HG03460 (cell line): Measurements from ENCODE around the gene ZIK1.
A peak's percentile ranks its signal among the peaks of the same experiment; 100 is the strongest.

ENCODE experiments used
- ATAC-seq: cut with Tn5 transposase; IDR thresholded peaks from one replicate; pipeline ENCODE4 v1.9.1; 2021; ENCODE audit not compliant: unreplicated experiment

Gene ZIK1

GRCh38 chr19:57606931-57607330 lies 23.0 kb downstream of the ZIK1 start:
- no peak for ATAC-seq

- ATAC-seq, result no peak
Measured at GRCh38 chr19:57611113-57611512, 27.2 kb downstream of the ZIK1 start.

GRCh38 chr19:57613941-57614743 lies 30.2 kb downstream of the ZIK1 start, which contains the start of gene ZNF134:
TSS of gene ZNF134 (plus strand) at chr19:57614242. CDS start at chr19:57619469, 5,227 bp downstream.
- ATAC-seq, result peak; percentile 94

- no peak for ATAC-seq
Measured at GRCh38 chr19:57615346-57615745, 31.4 kb downstream of the ZIK1 start.

- no peak for ATAC-seq
Measured at GRCh38 chr19:57620673-57621348, 36.9 kb downstream of the ZIK1 start.

GRCh38 chr19:57623091-57623490 lies 39.1 kb downstream of the ZIK1 start:
- ATAC-seq, result no peak

- peak; percentile 95 for ATAC-seq
Measured at GRCh38 chr19:57632987-57633831, 49.3 kb downstream of the ZIK1 start, which contains the start of gene ZNF211. TSS of gene ZNF211 (plus strand) at chr19:57633168. CDS start at chr19:57633347, 179 bp downstream.

- no peak for ATAC-seq
Measured at GRCh38 chr19:57633832-57634131, 49.8 kb downstream of the ZIK1 start.

- no peak for ATAC-seq
Measured at GRCh38 chr19:57637379-57637778, 53.4 kb downstream of the ZIK1 start.

- no peak for ATAC-seq
Measured at GRCh38 chr19:57641715-57642234, 57.8 kb downstream of the ZIK1 start.

- no peak for ATAC-seq
Measured at GRCh38 chr19:57642396-57643046, 58.6 kb downstream of the ZIK1 start.
